NCI-H1930 (cell line): ENCODE data around the gene TMEM207.

Experiments
- DNase-seq, 2 experiments: peaks; one replicate each; lab custom pipeline; 2025; lab: John Stamatoyannopoulos, UW

TMEM207 gene

DNA sequence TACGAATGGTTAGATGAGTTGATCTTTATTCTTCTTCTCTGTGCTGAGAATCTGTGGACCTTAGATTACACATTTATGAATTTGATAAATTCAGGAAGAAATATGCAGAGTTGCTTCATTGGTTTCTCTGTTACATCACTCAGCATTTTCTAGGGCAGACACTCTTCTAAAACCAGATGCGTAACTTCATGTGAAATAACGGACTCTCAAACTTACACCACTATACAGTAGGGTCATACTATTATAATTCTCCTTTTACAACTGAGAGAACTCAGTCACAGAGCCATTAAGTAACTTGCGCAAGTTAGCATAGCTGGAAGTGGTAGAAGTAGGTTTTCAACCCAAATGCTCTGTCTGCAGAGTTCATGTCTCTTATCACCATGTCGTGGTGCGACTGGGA, 5.7 kb downstream of the TMEM207 start:
- no peak for DNase-seq

DNA sequence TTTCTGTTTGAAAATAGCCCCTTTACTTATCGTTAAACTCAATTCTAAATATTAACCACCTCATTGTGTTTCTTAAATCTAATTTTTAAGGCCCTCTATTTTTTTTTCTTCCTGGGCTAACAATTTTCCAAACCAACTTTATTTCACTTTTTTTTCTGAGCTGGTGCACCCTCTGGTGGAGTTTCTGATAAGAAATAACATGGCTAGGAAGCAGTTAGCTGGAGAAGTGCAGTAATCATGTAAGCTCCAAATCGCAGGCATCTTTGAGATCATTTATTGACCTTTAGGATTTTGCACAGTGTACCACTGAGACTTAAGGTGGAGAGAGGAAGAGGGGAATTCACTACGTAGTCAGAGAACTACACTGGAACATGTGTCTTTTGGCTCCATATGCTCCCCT, 6.4 kb downstream of the TMEM207 start:
- DNase-seq, result no peak

DNA sequence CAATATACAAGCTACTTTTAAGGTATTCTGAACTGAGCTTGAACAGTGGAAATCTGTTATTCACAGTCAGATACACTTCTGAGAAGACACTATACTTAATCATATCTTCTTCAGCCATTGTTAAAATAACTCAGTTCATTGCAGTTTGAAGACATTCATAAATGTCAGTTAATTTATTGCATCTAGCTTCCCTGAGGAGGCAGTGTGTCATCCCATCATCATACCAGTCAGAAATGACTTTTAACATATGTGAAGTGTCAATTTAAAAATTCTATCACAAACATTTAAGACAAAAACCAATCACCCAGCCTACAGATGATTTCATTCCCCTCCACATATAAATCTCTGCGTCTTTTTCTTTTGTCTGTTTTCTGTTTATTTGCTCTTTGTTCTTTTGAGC, 7.5 kb downstream of the TMEM207 start:
- DNase-seq, result no peak

DNA sequence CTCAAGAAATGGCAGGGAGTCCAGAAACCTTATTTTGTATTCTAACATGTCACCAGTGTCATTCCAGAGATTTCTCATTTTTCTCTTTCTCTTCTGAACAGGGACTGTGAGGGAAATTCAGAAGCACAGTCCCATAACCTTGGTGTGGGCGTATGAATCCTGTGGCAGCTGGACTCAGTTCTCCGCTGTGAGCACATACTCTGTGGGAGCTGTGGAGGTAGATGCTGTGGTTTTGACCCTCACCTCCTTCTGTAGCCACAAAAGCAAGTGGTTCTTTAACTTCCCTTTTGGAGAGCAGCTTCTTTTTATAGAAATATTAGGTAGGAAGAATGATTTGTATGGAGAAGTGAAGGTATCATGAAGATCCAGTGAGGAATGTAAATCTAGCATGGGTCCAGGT, 13.4 kb downstream of the TMEM207 start:
- DNase-seq, result no peak

DNA sequence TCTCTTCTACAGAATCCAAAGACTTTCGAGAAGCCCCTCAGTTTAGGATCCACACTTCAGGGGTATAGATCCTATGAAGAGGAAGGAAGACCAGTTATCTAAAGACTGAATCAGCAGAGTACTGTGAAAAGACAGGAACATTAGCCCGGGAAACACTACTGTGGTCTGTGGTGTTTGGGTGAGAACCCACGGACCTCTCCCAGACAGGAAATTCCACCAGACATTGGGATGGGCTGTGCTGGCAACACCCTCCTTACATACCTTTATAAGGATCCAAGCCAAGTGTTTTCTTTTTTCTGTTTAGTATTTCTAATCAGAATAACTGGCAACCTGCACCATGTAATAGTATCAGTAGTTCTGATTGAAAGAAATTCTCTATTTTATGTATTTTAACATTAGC, 14.1 kb downstream of the TMEM207 start:
- DNase-seq, result no peak

DNA sequence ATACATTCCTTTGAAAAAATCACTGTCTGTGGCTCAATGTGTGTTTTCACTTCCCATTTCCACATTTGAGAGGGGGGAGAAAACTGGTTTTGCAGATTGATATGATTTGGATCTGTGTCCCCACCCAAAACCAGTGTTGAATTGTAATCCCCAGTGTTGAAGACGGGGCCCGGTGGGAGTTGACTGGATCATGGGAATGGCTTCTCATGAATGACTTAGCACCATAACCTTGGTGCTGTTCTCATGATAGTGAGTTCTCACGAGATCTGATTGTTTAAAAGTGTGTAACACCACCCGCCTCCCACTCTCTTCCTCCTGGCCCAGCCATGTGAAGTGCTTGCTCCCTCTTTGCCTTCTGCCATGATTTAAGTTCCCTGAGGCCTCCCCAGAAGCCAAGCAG, 16.1 kb downstream of the TMEM207 start:
- DNase-seq, result no peak

DNA sequence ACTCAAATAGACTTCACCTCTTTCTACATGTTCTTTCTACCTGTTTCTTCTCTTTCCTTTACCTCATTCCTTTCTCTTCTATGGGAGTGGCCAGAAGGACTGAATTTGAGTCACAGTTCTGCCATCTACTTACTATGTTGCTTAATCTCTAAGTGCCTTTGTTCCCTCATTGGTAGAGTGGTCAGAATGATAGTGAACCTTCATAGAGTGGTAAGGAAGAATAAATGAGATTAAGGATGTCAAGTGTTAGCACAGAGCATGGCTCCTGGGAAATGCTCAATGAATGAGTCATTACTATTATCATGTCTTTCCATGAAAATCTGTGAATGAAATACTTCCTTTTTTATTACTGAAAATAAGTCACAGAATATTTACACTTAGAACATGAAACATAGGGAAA, 17.5 kb downstream of the TMEM207 start:
- no peak for DNase-seq

DNA sequence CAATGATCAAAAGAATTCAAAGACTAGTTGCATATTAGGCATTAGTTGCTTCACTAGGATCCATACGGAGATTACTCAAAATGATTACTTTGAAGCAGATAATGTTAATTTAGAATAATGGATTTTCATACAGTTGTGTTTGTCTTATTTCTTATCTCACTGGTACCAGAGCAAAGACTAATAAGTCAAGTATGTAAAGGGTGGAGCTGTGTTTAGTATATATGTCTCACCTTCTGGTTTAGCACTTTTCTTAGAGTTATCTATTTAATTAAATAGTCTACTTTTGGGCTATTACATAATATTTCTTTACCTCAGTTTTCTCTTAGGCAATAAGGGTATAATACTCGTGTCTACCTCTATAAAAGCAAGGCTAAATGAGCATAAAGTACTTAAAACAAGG, 18.8 kb downstream of the TMEM207 start:
- no peak for DNase-seq

DNA sequence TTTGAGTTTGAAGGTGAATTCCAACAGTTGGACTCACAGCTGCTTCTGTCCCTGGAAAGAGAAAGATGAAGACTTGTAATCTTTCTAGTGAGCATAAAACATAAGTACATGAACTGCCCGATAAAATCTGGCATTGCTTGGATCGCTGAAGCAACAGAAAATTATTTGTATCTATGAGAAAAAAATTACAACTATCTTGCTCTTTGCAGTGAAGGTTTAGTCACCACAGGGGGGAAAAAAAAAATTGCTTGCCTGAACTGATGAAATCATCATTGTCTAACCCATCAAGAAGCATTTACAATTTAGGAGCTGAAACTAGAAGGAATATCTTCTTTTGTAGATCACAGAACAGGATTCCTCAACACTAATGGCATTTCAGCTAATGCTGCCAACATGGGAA, 20.0 kb downstream of the TMEM207 start:
- no peak for DNase-seq

DNA sequence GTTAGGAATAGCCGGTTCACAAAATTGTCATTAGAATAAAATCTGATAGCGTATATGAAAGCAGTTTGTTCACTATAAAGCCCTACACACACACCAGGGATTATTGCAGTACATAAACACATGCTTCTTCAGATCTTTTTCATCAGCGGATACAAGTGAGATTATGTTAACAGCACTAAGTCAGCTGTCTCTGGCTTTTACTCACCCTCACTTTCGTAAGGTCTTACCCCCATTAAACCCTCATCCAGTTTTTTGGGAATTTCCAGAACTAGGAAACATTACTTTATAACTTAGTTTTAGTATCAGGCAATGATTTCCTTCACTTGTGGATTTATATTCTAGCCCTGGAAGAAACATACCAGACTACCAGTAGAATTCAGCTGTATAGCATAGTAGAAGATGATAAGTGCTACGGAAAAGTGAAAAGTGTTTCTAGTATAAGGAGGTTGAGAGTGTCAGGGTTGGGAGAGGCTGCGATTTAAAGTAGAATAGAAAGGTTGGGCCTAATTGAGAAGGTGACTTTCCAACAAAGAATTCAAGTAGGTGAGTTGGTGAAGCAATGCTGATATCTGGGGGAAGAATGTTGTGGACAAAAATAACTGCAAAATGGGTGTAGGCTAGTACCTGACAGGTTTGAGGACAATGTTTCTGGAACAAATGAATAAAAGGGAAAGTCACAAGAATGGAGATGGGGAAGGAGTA, 22.7 kb downstream of the TMEM207 start:
- DNase-seq, result no peak

DNA sequence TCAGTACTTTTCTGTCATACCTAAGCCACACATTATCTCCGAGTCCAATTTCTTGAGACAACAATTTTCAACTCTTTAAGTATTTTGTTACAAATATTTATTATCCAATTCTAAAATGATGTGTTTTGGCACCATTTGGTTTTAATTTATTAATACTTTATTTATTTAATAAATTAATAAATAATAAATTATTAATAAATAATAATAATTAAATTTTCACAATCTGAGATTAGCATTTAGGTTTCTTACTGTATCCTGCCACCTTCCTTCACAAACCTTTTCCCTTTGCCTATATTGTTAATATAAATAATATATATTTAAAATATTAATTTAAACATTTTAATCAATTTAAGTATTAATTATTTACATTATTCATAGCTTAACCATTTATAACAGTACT, 23.9 kb downstream of the TMEM207 start:
- DNase-seq, result no peak

DNA sequence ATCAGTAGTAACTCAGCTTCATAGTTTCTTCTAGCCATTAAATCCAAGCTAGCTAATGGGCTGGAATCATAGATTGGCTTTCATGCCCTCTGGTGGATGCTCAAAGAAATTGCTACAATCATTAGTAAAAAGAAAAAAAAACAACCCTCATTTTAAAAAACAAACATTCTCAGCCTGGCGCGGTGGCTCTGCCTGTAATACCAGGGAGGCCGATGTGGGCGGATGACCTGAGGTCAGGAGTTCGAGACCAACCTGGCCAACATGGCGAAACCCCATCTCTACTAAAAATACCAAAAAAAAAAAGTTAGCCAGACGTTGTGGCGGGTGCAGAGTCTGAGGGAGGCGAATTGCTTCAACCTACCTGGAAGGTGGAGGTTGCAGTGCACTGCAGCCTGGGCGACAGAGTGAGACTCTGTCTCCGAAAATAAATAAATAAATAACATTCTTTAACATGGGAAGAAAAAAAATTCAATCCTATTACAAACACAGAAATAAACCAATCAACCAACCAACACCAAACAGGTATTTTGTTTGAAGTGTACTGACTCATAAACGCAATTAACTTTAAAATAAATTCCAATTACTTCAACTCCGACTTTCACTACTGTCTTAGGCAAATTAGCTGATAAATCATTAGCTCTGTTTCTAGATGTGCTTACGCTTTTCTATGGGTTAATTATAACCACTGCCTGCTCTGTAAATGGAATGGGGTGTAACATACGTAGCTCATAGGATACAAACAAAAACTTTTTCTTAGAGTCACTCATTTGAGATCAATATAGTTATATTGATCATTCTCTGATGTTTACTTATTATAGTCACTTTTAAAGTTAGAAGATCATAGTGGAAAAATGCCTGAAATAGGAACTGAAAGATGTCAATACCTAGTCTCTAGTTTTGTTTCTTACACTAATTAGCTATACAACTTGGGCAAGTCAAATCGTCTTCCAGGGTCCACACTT, 24.9 kb downstream of the TMEM207 start:
- no peak for DNase-seq

DNA sequence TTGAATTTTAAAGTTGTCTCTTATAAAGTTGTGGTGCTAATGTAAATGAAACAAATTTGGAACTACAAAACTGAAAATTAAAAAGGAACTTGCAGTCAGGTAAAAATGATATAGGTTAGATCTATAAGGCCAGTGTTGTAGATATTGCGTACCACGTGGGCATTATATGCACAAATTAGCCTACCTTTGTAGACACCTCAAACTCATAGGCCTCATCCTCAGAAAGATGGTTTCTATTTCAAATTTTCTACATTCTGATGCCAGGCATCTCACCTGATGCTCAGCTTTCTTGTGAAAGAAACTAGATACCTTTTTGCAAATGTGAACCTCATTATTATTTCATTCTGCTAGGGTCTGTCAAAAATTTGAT, 25.6 kb downstream of the TMEM207 start:
- no peak for DNase-seq

DNA sequence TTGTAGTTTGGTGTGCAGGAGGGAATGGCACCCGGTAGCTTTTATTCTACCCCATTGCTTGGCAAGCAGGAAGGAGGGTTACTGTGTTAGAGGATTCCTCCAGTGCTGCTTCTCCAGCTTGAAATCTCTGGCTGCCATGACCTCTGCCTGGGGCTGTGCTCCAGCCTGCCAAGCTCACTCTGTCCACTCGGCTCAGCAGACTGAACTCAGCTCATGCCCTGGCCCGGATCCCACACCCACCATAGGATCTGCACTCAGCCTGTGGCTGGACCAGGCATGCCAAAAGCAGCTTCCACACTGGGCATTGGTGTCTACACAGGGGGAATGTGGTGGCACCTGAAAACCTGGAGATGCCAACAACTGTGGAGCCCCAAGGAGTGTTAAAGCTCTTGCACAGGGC, 35.4 kb downstream of the TMEM207 start:
- no peak for DNase-seq

DNA sequence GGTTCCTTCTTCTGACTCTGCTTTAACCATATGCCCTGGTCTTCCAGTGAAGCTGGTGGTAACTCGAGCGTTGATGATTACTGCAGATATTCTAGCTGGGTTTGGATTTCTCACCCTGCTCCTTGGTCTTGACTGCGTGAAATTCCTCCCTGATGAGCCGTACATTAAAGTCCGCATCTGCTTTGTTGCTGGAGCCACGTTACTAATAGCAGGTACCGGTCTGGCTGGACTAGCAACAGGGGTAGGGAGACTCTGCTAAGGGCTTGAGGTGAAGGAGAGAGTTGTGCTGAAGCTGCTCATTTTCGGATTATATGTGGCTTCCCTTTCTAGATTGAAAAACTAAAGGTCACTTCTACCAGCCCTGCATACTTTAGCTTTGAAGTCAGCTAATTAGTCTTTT, 45.0 kb downstream of the TMEM207 start:
- no peak for DNase-seq

DNA sequence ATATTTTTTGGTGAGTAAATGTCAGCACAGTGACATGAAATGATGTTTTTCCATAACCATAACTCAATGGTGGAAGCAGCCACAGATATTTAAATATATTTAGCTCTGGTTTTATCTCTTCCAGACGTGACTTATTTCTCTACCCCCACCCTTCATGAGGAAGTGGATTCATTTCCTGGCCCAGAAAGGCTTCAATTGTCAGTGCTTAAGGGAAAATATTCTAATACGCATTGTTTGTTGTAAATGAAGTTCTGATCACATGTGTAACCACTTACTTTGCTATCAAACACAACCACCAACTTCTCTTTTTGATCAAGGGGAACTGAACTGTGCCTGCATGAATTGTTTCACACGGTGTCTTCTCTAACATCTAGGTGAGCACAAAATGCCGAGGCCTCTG, 47.7 kb downstream of the TMEM207 start:
- no peak for DNase-seq

DNA sequence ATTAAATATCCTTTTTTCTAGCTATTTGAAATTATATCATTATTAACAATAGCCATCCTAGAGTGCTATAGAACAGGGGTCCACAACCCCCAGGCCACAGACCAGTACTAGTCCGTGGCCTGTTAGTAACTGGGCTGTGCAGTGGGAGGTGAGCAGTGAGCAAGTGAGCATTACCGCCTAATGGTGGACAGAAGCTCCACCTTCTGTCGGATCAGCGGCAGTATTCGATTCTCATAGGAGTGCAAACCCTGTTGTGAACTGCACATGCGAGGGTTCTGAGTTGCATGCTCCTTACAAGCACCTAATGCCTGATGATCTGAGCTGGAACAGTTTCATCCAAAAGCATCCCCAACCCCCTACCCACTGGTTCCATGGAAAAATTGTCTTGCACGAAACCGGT, 50.0 kb downstream of the TMEM207 start:
- no peak for DNase-seq

DNA sequence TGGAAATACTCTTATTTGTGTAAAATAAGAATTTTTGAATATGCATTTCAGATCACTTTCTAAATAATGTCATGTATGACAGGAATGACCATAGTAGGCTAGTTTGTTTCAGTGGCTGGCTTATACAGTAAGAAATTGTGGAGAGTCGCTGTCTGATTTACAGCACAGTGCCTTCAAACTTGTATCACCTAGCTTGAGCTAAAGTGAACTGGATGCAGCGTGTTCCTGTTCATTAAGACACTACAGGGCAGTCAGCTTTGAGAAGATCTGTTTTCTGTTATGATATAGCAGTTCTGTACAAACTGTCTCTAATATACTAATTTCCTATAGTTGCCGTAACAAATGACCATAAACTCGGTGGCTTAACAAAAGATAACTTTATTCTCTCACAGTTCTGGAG, 51.8 kb downstream of the TMEM207 start:
- DNase-seq, result no peak

DNA sequence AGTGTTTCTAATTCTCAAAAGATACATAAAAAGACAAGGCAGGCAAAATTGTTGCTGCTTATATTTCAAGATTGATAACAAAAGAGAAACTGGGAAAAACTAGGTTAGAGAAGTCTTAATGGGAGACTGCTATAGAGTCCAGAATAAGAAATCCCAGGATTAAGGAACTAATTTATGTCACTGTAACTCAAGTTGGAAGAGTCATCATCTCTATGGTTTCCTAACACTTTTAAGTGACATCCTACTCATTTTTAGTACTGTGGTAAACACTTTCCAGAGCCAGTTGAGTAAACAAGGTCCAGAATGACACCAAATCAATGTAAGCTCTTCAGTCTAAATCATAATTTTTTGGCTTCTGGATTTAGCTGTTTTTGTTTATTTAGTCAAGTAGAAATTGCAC, 53.7 kb downstream of the TMEM207 start:
- no peak for DNase-seq

DNA sequence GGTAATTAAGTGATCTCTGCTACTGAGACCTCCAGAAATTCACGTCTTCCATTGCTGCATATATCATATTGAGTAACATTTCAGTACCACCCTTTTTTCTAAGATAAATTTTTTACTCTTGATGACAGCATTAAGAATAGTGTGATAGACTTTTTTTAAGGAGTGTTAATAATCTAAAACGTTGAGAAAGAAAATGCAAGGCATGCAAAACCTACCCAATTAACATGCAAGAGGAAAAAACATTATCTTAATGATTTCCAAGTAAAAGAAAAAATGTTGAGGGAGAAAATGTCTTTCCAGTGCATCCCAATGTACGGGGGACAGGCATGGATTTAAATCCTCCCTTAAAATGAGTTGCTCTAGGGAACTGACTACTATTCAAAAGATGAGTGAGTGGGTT, 61.0 kb downstream of the TMEM207 start:
- DNase-seq, result no peak

DNA sequence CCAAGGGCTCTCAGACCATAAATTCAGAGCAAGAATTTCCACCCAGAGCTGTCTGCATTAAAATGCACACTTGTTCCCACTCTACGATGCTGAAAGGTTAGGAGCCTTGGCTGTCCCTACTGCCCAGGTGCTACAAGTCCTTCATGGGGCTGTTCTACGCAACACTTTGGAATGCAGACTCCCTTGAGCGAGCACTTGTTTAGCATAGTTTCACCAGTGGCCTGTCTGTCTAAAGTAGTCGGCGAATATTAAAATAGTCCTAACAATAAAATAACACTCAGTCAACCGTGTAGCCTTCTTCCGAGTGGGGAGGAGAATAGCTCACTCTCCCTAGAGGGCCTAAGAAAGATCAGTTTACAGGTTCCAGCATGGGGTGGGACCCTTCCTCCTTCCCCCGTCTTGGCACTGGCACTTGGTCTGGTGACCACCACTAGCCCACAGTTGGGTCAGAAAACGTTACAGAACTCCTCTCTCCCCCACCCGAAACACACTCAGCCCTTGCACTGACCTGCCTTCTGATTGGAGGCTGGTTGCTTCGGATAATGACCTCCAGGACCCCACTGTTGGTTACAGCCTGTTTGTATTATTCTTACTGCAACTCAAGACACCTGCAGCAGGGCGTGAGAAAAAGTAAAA, 62.0 kb downstream of the TMEM207 start, which contains the start of gene CLDN16:
TSS of gene CLDN16 (plus strand) at position 586 of the 636 bp plus-strand sequence. CDS start 167 bp downstream, outside the sequence.
- no peak for DNase-seq

DNA sequence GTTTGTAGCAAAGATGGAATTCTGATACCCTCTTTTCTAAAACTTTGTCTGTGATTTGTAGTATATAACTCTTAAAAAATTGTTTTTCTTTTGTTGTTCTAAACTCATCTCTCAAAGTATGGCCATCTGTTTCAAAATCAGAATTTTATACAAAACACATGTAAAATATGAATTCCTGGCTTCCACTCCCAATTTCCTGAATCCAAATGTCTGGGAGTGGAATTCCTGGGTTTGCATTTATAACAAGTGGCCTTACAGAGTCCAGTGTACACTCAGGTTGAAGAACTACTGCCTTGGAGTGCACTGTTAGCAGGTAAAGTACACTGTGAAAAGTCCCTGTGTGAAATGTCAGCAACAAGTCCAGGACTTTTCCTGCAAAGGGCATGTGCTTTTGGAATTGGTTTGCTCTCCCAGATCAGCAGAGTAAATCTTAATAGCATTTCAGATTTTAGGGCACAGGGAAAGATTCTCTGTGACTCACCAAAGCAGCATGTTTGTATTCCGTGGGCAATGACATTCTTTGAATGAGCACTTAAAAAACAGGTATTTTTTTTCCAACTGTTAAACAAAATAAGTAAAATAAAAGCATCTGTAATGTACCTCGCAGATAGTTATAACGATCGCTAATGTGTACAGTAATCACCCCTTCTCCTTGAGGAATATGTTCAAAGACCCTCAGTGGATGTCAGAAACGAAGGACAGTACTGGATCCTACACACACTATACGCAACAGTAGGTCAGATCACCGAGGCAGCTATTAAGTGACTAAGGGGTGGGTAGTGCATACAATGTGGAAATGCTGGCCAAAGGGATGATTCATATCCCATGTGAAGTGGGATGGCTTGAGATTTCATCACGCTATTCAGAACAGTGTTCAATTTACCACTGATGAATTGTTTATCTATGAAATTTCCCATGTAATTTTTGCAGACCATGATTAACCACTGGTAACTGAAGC, 63.7 kb downstream of the TMEM207 start:
- DNase-seq, result peak in 1 of 2 experiments; percentile 46
